ENCODE measurements around the gene FGF4. TPM values are rescaled to one million over a fixed set of nuclear protein-coding genes. Genes with fewer than 3 reads are reported as not detected.

FGF4 gene
- polyA plus RNA-seq, 2 donors = not detected

- H3K27me3 ChIP-seq (ENCODE audit: control insufficient read depth in 1 of 2, insufficient read depth in 2 of 2, low read length in 2 of 2) = peaks cover 0 to 3% of the 10 kb centered on the region in 2 donors
- H3K4me3 ChIP-seq (ENCODE audit: low read depth in 1 of 2, low read length in 2 of 2) = no peak overlapping the region
- peaks cover 0 to 12% of the 10 kb centered on the region in 2 donors for H3K9me3 ChIP-seq (ENCODE audit: control insufficient read depth in 2 of 2, insufficient read depth in 1 of 2, low read depth in 1 of 2, low read length in 1 of 2)
- H3K27ac ChIP-seq (ENCODE audit: low read depth in 2 of 2, low read length in 1 of 2) = no peak overlapping the region
- 90 to 93% methylated on average over 5 of the region's 5 CpGs for whole genome bisulfite sequencing, 2 donors
- H3K4me1 ChIP-seq (ENCODE audit: control insufficient read depth in 2 of 2, insufficient read depth in 2 of 2, low read length in 1 of 2) = no peaks in the 10 kb centered on the region
- H3K36me3 ChIP-seq (ENCODE audit: control insufficient read depth in 2 of 2, insufficient read depth in 2 of 2, low read length in 1 of 2) = no peaks in the 10 kb centered on the region
Observed at GRCh38 chr11:69800278-69800677, 25.1 kb upstream of the FGF4 start.

- Histone ChIP-seq H3K27ac (ENCODE audit: low read depth in 2 of 2, low read length in 1 of 2) (no peak overlapping the region), H3K9me3 (ENCODE audit: control insufficient read depth in 2 of 2, insufficient read depth in 1 of 2, low read depth in 1 of 2, low read length in 1 of 2) (peaks cover 0 to 12% of the 10 kb centered on the region in 2 donors), H3K4me3 (ENCODE audit: low read depth in 1 of 2, low read length in 2 of 2) (no peak overlapping the region), H3K4me1 (ENCODE audit: control insufficient read depth in 2 of 2, insufficient read depth in 2 of 2, low read length in 1 of 2) (no peaks in the 10 kb centered on the region), H3K36me3 (ENCODE audit: control insufficient read depth in 2 of 2, insufficient read depth in 2 of 2, low read length in 1 of 2) (no peaks in the 10 kb centered on the region), H3K27me3 (ENCODE audit: control insufficient read depth in 1 of 2, insufficient read depth in 2 of 2, low read length in 2 of 2) (peaks cover 0 to 3% of the 10 kb centered on the region in 2 donors)
- 21 to 23% methylated on average over 3 of the region's 3 CpGs for WGBS, 2 donors
Observed at GRCh38 chr11:69799582-69799981, 24.4 kb upstream of the FGF4 start.

GRCh38 chr11:69799097-69799496 is 24.0 kb upstream of the FGF4 start:
- Histone ChIP-seq H3K4me1 (ENCODE audit: control insufficient read depth in 2 of 2, insufficient read depth in 2 of 2, low read length in 1 of 2) (no peaks in the 10 kb centered on the region), H3K9me3 (ENCODE audit: control insufficient read depth in 2 of 2, insufficient read depth in 1 of 2, low read depth in 1 of 2, low read length in 1 of 2) (peaks cover 0 to 12% of the 10 kb centered on the region in 2 donors), H3K27ac (ENCODE audit: low read depth in 2 of 2, low read length in 1 of 2) (no peak overlapping the region), H3K36me3 (ENCODE audit: control insufficient read depth in 2 of 2, insufficient read depth in 2 of 2, low read length in 1 of 2) (no peaks in the 10 kb centered on the region), H3K4me3 (ENCODE audit: low read depth in 1 of 2, low read length in 2 of 2) (no peak overlapping the region), H3K27me3 (ENCODE audit: control insufficient read depth in 1 of 2, insufficient read depth in 2 of 2, low read length in 2 of 2) (peaks cover 0 to 3% of the 10 kb centered on the region in 2 donors)
- WGBS, 2 donors = 85 to 87% methylated on average over 3 of the region's 3 CpGs

GRCh38 chr11:69797737-69798528 is 22.8 kb upstream of the FGF4 start:
- Histone ChIP-seq H3K4me1 (ENCODE audit: control insufficient read depth in 2 of 2, insufficient read depth in 2 of 2, low read length in 1 of 2) (no peaks in the 10 kb centered on the region), H3K27ac (ENCODE audit: low read depth in 2 of 2, low read length in 1 of 2) (no peak overlapping the region), H3K4me3 (ENCODE audit: low read depth in 1 of 2, low read length in 2 of 2) (no peak overlapping the region), H3K27me3 (ENCODE audit: control insufficient read depth in 1 of 2, insufficient read depth in 2 of 2, low read length in 2 of 2) (peaks cover 0 to 3% of the 10 kb centered on the region in 2 donors), H3K36me3 (ENCODE audit: control insufficient read depth in 2 of 2, insufficient read depth in 2 of 2, low read length in 1 of 2) (no peaks in the 10 kb centered on the region), H3K9me3 (ENCODE audit: control insufficient read depth in 2 of 2, insufficient read depth in 1 of 2, low read depth in 1 of 2, low read length in 1 of 2) (peaks cover 0 to 12% of the 10 kb centered on the region in 2 donors)
- 66 to 68% methylated on average over 14 of the region's 14 CpGs for WGBS, 2 donors

GRCh38 chr11:69797156-69797555 is 22.0 kb upstream of the FGF4 start:
- peaks cover 0 to 12% of the 10 kb centered on the region in 2 donors for H3K9me3 ChIP-seq (ENCODE audit: control insufficient read depth in 2 of 2, insufficient read depth in 1 of 2, low read depth in 1 of 2, low read length in 1 of 2)
- WGBS, 2 donors = 72 to 76% methylated on average over 13 to 14 of the region's 14 CpGs
- H3K4me3 ChIP-seq (ENCODE audit: low read depth in 1 of 2, low read length in 2 of 2) = no peak overlapping the region
- no peaks in the 10 kb centered on the region for H3K36me3 ChIP-seq (ENCODE audit: control insufficient read depth in 2 of 2, insufficient read depth in 2 of 2, low read length in 1 of 2)
- H3K27me3 ChIP-seq (ENCODE audit: control insufficient read depth in 1 of 2, insufficient read depth in 2 of 2, low read length in 2 of 2) = no peaks in the 10 kb centered on the region
- H3K27ac ChIP-seq (ENCODE audit: low read depth in 2 of 2, low read length in 1 of 2) = no peak overlapping the region
- H3K4me1 ChIP-seq (ENCODE audit: control insufficient read depth in 2 of 2, insufficient read depth in 2 of 2, low read length in 1 of 2) = no peaks in the 10 kb centered on the region

GRCh38 chr11:69796063-69796462 is 20.9 kb upstream of the FGF4 start:
- H3K9me3 ChIP-seq (ENCODE audit: control insufficient read depth in 2 of 2, insufficient read depth in 1 of 2, low read depth in 1 of 2, low read length in 1 of 2) = peaks cover 0 to 9% of the 10 kb centered on the region in 2 donors
- H3K27ac ChIP-seq (ENCODE audit: low read depth in 2 of 2, low read length in 1 of 2) = no peak overlapping the region
- H3K4me1 ChIP-seq (ENCODE audit: control insufficient read depth in 2 of 2, insufficient read depth in 2 of 2, low read length in 1 of 2) = no peaks in the 10 kb centered on the region
- 77 to 79% methylated on average over 9 of the region's 9 CpGs for WGBS, 2 donors
- H3K4me3 ChIP-seq (ENCODE audit: low read depth in 1 of 2, low read length in 2 of 2) = no peak overlapping the region
- H3K36me3 ChIP-seq (ENCODE audit: control insufficient read depth in 2 of 2, insufficient read depth in 2 of 2, low read length in 1 of 2) = no peaks in the 10 kb centered on the region
- H3K27me3 ChIP-seq (ENCODE audit: control insufficient read depth in 1 of 2, insufficient read depth in 2 of 2, low read length in 2 of 2) = no peaks in the 10 kb centered on the region

- Histone ChIP-seq H3K27me3 (ENCODE audit: control insufficient read depth in 1 of 2, insufficient read depth in 2 of 2, low read length in 2 of 2) (no peaks in the 10 kb centered on the region), H3K27ac (ENCODE audit: low read depth in 2 of 2, low read length in 1 of 2) (no peak overlapping the region), H3K4me1 (ENCODE audit: control insufficient read depth in 2 of 2, insufficient read depth in 2 of 2, low read length in 1 of 2) (peaks cover 0 to 2% of the 10 kb centered on the region in 2 donors), H3K9me3 (ENCODE audit: control insufficient read depth in 2 of 2, insufficient read depth in 1 of 2, low read depth in 1 of 2, low read length in 1 of 2) (no peaks in the 10 kb centered on the region), H3K4me3 (ENCODE audit: low read depth in 1 of 2, low read length in 2 of 2) (no peak overlapping the region), H3K36me3 (ENCODE audit: control insufficient read depth in 2 of 2, insufficient read depth in 2 of 2, low read length in 1 of 2) (no peaks in the 10 kb centered on the region)
- 60 to 62% methylated on average over 25 of the region's 25 CpGs for WGBS, 2 donors
Observed at GRCh38 chr11:69791276-69792180, 16.4 kb upstream of the FGF4 start.

- no peaks in the 10 kb centered on the region for H3K36me3 ChIP-seq (ENCODE audit: control insufficient read depth in 2 of 2, insufficient read depth in 2 of 2, low read length in 1 of 2)
- no peaks in the 10 kb centered on the region for H3K9me3 ChIP-seq (ENCODE audit: control insufficient read depth in 2 of 2, insufficient read depth in 1 of 2, low read depth in 1 of 2, low read length in 1 of 2)
- H3K4me1 ChIP-seq (ENCODE audit: control insufficient read depth in 2 of 2, insufficient read depth in 2 of 2, low read length in 1 of 2) = peaks cover 0 to 2% of the 10 kb centered on the region in 2 donors
- H3K27me3 ChIP-seq (ENCODE audit: control insufficient read depth in 1 of 2, insufficient read depth in 2 of 2, low read length in 2 of 2) = no peaks in the 10 kb centered on the region
- 89 to 91% methylated on average over 11 of the region's 11 CpGs for WGBS, 2 donors
- no peak overlapping the region for H3K27ac ChIP-seq (ENCODE audit: low read depth in 2 of 2, low read length in 1 of 2)
- H3K4me3 ChIP-seq (ENCODE audit: low read depth in 1 of 2, low read length in 2 of 2) = no peak overlapping the region
Observed at GRCh38 chr11:69788956-69789355, 13.8 kb upstream of the FGF4 start.

- Histone ChIP-seq H3K9me3 (ENCODE audit: control insufficient read depth in 2 of 2, insufficient read depth in 1 of 2, low read depth in 1 of 2, low read length in 1 of 2) (no peaks in the 10 kb centered on the region), H3K27me3 (ENCODE audit: control insufficient read depth in 1 of 2, insufficient read depth in 2 of 2, low read length in 2 of 2) (no peaks in the 10 kb centered on the region), H3K36me3 (ENCODE audit: control insufficient read depth in 2 of 2, insufficient read depth in 2 of 2, low read length in 1 of 2) (no peaks in the 10 kb centered on the region), H3K27ac (ENCODE audit: low read depth in 2 of 2, low read length in 1 of 2) (no peak overlapping the region), H3K4me3 (ENCODE audit: low read depth in 1 of 2, low read length in 2 of 2) (no peak overlapping the region), H3K4me1 (ENCODE audit: control insufficient read depth in 2 of 2, insufficient read depth in 2 of 2, low read length in 1 of 2) (peaks cover 0 to 2% of the 10 kb centered on the region in 2 donors)
- WGBS, 2 donors = 87% methylated on average over 10 of the region's 10 CpGs
Observed at GRCh38 chr11:69787906-69788305, 12.8 kb upstream of the FGF4 start.

Data from esophagus (tissue), 2 donors.